Activated naive CD8-positive, alpha-beta T cell treated with anti-CD3 and anti-CD28 coated beads, Interleukin-2, amount 50 U/mL, for 24 hours (primary cell): ENCODE measurements around the gene SLC36A3.
"Not testable (repeated sequence)": the region's sequence is repeated elsewhere in the genome, so short reads cannot be mapped to it uniquely, and the experiment has no call there.

Experiments used
- ATAC-seq: fragments of 150-1000 bp; cut with Tn5 transposase; one replicate; pipeline ENCODE4 v1.10.0; 2021
- DNase-seq: peaks from one replicate; pipeline ENCODE4 v3.0.0; 2021
- H3K27ac Mint-ChIP-seq: one replicate; pipeline ENCODE4 v1.8.0; 2021; ENCODE audit warnings: mild to moderate bottlenecking, mixed read lengths
- H3K27me3 Mint-ChIP-seq: one replicate; pipeline ENCODE4 v1.8.0; 2021; ENCODE audit warnings: mixed read lengths
- H3K36me3 Mint-ChIP-seq: one replicate; pipeline ENCODE4 v1.8.0; 2021; ENCODE audit warnings: low read depth, mixed read lengths
- H3K4me1 Mint-ChIP-seq: one replicate; pipeline ENCODE4 v1.8.0; 2021; ENCODE audit warnings: mixed read lengths
- H3K4me3 Mint-ChIP-seq: one replicate; pipeline ENCODE4 v1.8.0; 2021; ENCODE audit warnings: mild to moderate bottlenecking, moderate library complexity, mixed read lengths
- H3K9me3 Mint-ChIP-seq: one replicate; pipeline ENCODE4 v1.8.0; 2021; ENCODE audit warnings: mixed read lengths

SLC36A3 gene

DNA sequence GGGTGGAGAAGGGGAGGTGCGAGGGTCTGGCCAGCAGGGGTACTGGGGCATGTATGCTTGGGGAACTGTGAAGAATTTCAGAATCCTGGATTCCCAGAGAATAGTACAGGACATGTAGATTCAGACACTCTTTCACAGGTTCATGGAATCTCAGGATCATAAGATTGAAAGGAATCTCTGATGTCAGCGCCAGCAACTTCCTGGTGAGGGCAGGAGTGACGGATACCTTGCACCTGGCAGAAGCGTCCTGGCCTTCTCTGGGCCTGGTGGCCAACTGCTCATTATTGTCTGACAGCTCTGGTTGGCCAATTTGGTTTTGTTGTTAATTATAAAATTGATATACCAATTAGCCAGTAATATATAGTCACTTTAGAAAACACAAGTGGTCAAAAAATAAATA, 43.6 kb downstream of the SLC36A3 start:
- H3K4me3 Mint-ChIP-seq = no peak overlapping the region
- H3K9me3 Mint-ChIP-seq = no peaks in the 10 kb centered on the region
- DNase-seq (no peak), ATAC-seq (no peak)
- H3K27me3 Mint-ChIP-seq = no peaks in the 10 kb centered on the region
- peaks cover 9% of the 10 kb centered on the region for H3K36me3 Mint-ChIP-seq
- H3K4me1 Mint-ChIP-seq = peaks cover 40% of the 10 kb centered on the region
- no peak overlapping the region for H3K27ac Mint-ChIP-seq

DNA sequence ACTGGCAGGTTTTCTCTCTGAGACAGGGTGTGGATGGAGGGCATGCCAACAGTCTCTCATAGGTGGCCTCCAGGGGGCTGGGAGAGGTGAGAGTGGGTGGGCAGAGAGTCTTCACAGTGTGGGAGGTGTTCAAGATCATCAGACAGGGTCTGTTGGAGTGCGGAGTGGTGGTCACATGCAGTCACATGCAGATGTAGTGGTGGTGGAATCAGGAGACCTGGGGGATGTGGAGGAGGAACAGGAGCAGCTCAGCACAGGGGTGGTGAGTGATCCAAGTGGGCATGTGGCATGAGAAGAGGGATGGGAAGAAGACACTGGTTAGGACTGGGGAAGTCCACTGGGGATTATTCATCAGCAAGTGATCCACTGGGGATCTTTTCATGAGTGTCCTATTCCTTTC, 44.8 kb downstream of the SLC36A3 start:
- H3K27ac Mint-ChIP-seq = peak overlapping the region; percentile 72
- no peak for ATAC-seq
- no peaks in the 10 kb centered on the region for H3K9me3 Mint-ChIP-seq
- H3K36me3 Mint-ChIP-seq = peaks cover 3% of the 10 kb centered on the region
- DNase-seq = no peak
- H3K27me3 Mint-ChIP-seq = no peaks in the 10 kb centered on the region
- peaks cover 44% of the 10 kb centered on the region for H3K4me1 Mint-ChIP-seq
- no peak overlapping the region for H3K4me3 Mint-ChIP-seq

DNA sequence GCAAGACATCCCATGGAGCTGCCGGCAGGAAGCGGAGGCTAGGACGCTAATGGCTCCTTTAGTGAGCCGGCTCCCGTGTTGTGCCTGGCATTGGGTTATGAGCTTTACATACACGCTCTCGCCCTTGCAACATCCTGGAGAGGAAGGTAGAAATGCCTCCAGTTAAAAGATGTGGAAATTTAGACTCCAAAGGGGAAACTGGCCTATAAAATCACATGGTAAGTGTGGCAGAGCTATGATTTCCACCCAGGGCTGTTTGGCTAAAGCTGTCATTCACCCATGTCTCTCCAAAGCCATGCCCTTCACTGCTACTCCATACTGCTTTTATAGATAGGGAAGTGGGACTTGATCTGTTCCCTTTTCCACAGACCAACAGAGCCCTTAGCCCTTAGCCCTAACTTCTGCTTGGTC, 45.4 kb downstream of the SLC36A3 start:
- Mint-ChIP-seq H3K27ac (no peak overlapping the region), H3K4me3 (no peak overlapping the region), H3K9me3 (no peaks in the 10 kb centered on the region), H3K27me3 (no peaks in the 10 kb centered on the region), H3K4me1 (peaks cover 45% of the 10 kb centered on the region), H3K36me3 (peaks cover 2% of the 10 kb centered on the region)
- no peak for DNase-seq
- ATAC-seq = no peak

DNA sequence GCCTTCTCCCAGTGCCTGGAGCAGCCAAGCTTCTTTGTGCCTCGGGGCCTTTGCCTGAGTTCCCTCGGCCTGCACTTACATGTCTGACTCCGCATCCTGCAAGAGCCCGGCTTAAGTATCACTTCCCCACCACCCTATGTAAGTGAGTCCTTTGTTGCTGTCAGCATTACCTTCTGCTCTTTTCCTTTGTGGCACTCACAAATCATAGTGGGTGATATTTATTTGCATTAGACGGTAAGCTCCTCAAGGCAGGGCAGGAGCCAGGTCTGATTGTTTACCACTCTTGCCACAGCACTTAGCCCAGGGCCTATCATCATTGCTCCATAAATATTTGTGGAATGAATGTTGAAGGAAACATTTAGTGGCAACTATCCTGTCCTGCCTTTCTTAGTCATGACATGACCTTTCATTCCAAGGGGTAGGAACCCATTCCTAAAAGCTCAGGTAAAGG, 45.8 kb downstream of the SLC36A3 start:
- H3K27ac Mint-ChIP-seq = no peak overlapping the region
- no peak for ATAC-seq

DNA sequence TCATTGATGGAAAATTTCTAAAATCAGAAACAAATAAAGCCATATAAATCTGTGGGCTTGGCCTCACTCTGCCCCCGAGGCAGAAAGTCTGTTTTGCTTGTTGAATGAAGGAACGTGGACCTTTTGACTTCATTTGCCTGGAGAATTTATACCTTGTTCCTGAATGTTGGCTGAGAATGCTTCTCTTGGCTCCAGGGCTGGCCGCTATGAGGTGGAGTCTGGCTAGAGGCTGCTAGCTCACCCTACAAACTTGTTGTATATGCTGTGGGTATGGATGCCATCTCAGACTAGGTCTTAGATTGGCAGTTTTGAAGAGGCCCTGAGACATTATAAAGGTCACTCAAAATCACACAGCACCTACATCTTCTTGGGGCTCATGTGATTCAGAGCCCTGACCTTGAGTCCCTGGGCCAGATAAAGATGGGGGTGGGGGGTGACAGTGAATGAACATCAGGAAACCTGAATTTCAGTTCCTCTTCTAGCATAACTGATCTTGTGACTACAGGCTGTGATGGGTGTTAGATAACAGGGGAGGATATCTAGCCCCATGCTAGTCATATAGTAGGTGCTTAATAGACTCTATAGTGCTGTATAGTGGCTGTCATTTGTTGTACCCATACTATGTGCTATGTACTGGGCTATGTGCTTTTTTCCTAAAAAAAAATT, 47.8 kb downstream of the SLC36A3 start:
- peaks cover 2% of the 10 kb centered on the region for H3K36me3 Mint-ChIP-seq
- peaks cover 64% of the 10 kb centered on the region for H3K4me1 Mint-ChIP-seq
- DNase-seq (no peak), ATAC-seq (no peak)
- no peaks in the 10 kb centered on the region for H3K9me3 Mint-ChIP-seq
- H3K27ac Mint-ChIP-seq = peak overlapping the region; percentile 44
- peak overlapping the region; percentile 2 for H3K4me3 Mint-ChIP-seq
- H3K27me3 Mint-ChIP-seq = no peaks in the 10 kb centered on the region

More for the DNA sequence above, 45.8 kb downstream of the SLC36A3 start:
- Mint-ChIP-seq H3K36me3 (peaks cover 2% of the 10 kb centered on the region), H3K4me1 (peaks cover 47% of the 10 kb centered on the region), H3K4me3 (no peak overlapping the region), H3K9me3 (no peaks in the 10 kb centered on the region), H3K27me3 (no peaks in the 10 kb centered on the region)
- DNase-seq = no peak

DNA sequence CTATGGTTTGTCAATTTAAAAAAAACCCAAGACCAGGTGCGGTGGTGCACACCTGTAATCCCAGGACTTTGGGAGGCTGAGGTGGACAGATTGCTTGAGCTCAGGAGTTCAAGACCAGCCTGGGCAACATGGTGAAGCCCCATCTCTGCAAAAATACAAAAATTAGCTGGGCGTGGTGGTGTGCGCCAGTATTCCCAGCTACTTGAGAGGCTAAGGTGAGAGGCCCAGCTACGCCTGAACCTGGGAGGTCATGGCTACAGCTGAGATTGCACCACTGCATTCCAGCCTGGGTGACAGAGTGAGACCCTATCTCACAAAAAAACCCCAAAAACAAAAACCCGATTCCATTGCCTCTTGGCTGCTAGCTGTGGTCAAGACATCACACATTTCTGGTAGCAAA, 48.6 kb downstream of the SLC36A3 start:
- Mint-ChIP-seq H3K4me3 (peak overlapping the region; percentile 2), H3K4me1 (peaks cover 72% of the 10 kb centered on the region), H3K27ac (peak overlapping the region; percentile 44)
- H3K9me3 Mint-ChIP-seq, DNase-seq, ATAC-seq, H3K36me3 Mint-ChIP-seq, H3K27me3 Mint-ChIP-seq: not testable (repeated sequence)

DNA sequence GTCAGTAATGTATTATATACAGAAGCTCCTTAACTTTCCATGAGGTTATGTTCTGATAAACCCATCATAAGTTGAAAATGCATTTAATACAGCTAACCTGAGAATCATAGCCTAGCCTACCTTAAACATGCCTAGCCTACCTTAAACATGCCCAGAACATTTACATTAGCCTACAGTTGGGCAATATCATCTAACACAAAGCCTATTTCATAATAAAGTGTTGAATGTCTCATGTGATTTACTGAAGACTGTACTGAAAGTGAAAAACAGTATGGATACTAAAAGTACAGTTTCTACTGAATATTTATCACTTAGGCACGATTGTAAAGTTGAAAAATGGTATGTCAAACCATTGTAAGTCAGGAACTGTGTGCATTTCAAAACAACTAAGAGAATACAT, 49.0 kb downstream of the SLC36A3 start:
- Mint-ChIP-seq H3K4me3 (no peak overlapping the region), H3K9me3 (no peaks in the 10 kb centered on the region), H3K4me1 (peaks cover 72% of the 10 kb centered on the region), H3K36me3 (no peaks in the 10 kb centered on the region), H3K27ac (no peak overlapping the region), H3K27me3 (no peaks in the 10 kb centered on the region)
- DNase-seq (no peak), ATAC-seq (no peak)

DNA sequence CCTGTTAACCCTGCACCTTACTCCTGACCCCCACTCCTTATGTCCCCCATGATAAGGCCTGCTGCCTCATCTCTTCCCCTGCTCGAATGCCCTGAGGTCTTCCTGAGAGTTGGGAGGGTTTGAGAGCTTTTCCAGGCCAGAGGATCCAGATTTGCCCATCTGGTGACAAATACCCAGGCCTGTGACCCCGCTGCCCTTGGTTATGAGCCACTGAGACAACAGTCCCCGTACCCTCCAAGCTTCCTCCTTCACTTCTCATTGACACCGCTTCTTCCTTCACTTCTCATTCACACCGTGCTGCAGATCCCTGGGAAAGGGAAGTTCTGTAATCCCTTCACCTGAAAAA, 50.0 kb downstream of the SLC36A3 start:
- ATAC-seq (no peak), DNase-seq (no peak)
- Mint-ChIP-seq H3K27ac (peak overlapping the region; percentile 90), H3K4me3 (peak overlapping the region; percentile 87), H3K9me3 (no peaks in the 10 kb centered on the region), H3K4me1 (peaks cover 68% of the 10 kb centered on the region), H3K36me3 (no peaks in the 10 kb centered on the region), H3K27me3 (no peaks in the 10 kb centered on the region)

DNA sequence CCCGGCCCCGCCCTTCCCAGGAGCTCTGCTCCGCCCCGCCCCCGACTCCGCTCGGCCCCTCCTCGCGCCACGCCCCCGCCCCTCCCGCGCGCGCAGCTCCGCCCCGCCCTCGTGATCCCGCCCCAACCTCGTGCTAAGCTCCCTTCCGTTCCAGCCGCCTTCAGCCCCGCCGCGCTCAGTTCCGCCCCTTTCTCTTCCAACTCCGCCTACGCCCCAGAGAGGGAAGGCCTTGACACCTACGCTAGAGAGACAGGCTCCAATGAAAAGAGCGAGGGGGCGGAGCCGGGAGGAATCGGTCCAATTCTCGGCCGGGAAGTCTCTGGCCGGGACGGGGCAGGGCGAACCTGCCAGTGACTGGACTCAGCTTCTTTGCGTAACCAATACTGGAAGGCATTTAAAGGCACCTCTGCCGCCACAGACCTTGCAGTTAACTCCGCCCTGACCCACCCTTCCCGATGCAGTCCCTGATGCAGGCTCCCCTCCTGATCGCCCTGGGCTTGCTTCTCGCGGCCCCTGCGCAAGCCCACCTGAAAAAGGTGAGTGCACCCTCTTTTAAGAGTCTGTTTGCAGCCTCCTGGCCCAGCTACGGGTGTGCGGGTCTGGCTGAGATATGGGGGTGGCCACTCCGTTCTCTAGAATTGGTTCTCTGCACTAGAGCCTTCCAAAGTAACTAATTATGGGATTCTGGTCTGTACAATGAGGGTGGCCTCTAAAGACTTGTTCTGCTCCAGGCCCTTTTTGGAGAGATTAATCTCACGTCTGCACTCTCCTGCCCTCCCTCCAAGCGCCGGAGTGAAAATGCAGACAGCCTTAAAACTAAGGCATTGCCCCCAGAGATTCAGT, 50.6 kb downstream of the SLC36A3 start, which contains the start of gene GM2A:
Gene GM2A (plus strand): TSS at position 424 of the 843 bp plus-strand sequence. CDS start 32 bp downstream, at position 456.
- Mint-ChIP-seq H3K36me3 (no peaks in the 10 kb centered on the region), H3K4me1 (peaks cover 66% of the 10 kb centered on the region), H3K9me3 (no peaks in the 10 kb centered on the region), H3K27ac (peak within 1 kb of the TSS; percentile 90), H3K27me3 (no peaks in the 10 kb centered on the region), H3K4me3 (peak within 1 kb of the TSS; percentile 87)
- DNase-seq = peak; percentile 98
- ATAC-seq = peak; percentile 87

DNA sequence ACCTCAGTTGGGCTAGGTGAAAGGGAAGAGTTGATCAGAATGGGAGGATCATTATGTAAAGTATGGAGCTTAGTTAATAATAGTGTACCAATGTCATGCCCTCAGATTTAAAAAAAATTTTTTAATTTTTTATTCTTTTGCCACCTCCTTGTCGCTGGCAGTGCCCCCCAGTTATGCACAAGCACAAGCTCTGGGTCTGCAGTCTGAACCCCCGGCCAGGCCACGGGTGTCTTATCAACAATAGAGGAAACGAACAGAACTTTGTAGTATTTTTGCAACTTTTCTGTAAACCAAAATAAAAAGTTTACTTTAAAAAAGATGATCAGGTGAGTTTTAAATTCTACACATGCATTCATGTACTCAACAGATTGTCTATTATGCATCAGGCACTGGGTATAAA, 51.9 kb downstream of the SLC36A3 start:
- no peak for DNase-seq
- Mint-ChIP-seq H3K27ac (peak overlapping the region; percentile 90), H3K36me3 (no peaks in the 10 kb centered on the region), H3K9me3 (no peaks in the 10 kb centered on the region), H3K4me1 (peaks cover 55% of the 10 kb centered on the region), H3K4me3 (peak overlapping the region; percentile 87), H3K27me3 (no peaks in the 10 kb centered on the region)
- no peak for ATAC-seq

DNA sequence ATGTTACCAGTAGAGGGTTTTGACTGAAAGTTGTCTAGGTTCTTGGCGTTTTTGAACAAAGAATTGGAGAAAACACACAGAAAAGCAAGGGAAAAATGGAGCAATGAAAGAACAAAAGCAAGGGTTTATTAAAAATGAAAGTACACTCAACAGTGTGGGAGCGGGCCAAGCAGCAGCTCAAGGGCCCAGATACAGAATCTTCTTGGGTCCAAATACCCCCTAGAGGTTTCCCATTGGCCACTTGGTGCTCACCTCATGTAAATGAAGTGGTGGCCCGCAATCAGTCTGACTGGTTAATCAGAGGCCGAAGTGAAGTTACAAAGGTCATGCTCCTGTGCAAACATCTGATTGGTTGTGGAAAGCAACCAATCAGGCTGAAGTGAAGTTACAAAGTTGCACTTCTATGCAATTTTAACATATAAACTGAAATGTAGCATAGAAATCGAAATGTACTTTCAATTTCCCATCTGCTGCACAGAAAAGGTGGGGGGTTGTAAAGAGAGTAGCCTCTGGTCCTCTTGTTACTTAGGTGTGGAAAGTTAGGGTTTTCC, 52.5 kb downstream of the SLC36A3 start:
- H3K27ac Mint-ChIP-seq = peak overlapping the region; percentile 83
- ATAC-seq (peak; percentile 9), DNase-seq (peak; percentile 41)
- no peaks in the 10 kb centered on the region for H3K36me3 Mint-ChIP-seq
- peaks cover 53% of the 10 kb centered on the region for H3K4me1 Mint-ChIP-seq
- peak overlapping the region; percentile 87 for H3K4me3 Mint-ChIP-seq
- no peaks in the 10 kb centered on the region for H3K27me3 Mint-ChIP-seq
- H3K9me3 Mint-ChIP-seq = no peaks in the 10 kb centered on the region

DNA sequence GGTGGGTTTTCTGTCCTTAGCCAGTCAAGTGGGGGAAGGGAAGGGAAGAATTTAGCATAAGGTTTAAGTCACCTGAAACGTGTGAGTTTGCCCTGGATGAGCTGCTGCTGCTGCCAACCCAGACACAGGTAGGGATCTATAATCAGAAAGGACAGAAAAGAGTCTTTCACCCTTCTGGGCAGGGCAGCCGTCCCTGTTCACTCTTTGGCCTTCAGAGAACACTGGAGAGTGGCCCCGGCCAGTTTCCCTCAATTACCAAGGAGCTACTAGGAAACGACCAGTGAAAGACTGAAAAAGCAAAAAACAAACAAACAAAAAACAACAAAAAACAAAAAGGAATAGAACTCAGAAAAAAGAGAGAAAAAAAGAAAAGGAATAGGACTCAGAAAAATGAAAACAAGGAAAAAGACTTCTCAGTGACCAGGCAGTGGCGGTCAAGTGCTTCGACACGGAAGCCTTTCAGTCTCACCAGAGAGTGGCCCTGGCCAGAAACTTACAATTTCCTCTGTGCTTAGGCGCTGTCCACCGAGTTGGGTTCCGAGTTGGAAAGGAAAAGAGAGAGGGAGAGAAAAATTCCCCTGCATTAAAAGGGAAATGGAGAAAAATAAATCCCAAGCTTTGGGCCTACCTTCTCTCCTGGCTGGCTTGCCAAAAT, 53.1 kb downstream of the SLC36A3 start:
- no peaks in the 10 kb centered on the region for H3K36me3 Mint-ChIP-seq
- H3K27ac Mint-ChIP-seq = peak overlapping the region; percentile 83
- no peak for DNase-seq
- no peaks in the 10 kb centered on the region for H3K9me3 Mint-ChIP-seq
- no peaks in the 10 kb centered on the region for H3K27me3 Mint-ChIP-seq
- ATAC-seq = no peak
- H3K4me3 Mint-ChIP-seq = peak overlapping the region; percentile 87
- peaks cover 48% of the 10 kb centered on the region for H3K4me1 Mint-ChIP-seq

DNA sequence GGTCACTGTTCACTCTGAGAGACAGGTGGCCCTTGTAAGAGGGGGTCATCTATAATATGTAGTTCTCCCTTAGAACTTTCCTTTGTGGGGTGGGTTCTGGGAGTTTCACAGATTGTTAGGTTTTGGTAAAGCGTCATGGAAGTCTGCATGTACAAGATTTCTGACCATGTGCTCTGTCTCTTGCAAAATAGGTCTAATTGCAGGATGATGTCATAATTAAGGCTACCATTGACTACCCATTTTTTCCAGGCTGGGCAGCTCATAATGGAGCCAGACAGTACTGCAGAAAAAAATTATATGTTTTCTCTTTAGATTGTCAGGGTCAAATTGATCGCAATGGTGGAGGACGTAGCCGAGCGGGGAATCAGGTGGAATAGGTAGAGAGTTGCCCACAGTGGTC, 54.3 kb downstream of the SLC36A3 start:
- no peak overlapping the region for H3K4me3 Mint-ChIP-seq
- no peaks in the 10 kb centered on the region for H3K9me3 Mint-ChIP-seq
- peaks cover 41% of the 10 kb centered on the region for H3K4me1 Mint-ChIP-seq
- no peaks in the 10 kb centered on the region for H3K27me3 Mint-ChIP-seq
- no peaks in the 10 kb centered on the region for H3K36me3 Mint-ChIP-seq
- DNase-seq = no peak
- no peak overlapping the region for H3K27ac Mint-ChIP-seq
- ATAC-seq = no peak

DNA sequence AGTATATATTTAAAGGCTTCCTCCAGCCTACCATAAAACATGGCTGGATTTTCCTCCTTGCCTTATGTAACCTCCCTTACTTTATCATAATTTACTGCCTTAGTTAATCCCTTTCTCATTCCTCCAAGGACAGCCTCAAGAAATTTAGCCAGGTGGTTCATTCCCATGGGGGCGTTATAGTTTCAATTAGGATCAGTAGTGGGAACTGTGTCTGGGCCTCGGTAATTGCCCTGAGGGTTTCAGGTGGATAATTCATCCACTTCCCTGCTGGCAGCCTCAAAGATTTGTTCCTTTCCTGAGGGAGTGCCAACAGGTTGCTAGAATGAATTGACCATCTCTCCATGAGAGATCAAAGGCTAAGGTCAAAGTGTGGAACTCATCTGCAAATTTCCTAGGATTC, 54.9 kb downstream of the SLC36A3 start:
- no peak overlapping the region for H3K4me3 Mint-ChIP-seq

More for the DNA sequence above, 54.9 kb downstream of the SLC36A3 start:
- no peaks in the 10 kb centered on the region for H3K27me3 Mint-ChIP-seq
- DNase-seq (no peak), ATAC-seq (no peak)
- no peaks in the 10 kb centered on the region for H3K36me3 Mint-ChIP-seq
- H3K4me1 Mint-ChIP-seq = peaks cover 41% of the 10 kb centered on the region
- no peaks in the 10 kb centered on the region for H3K9me3 Mint-ChIP-seq
- no peak overlapping the region for H3K27ac Mint-ChIP-seq
